GM06990 (cell line): ENCODE measurements around the gene STRADA.

ENCODE experiments used
- DNase-seq: peaks from one replicate; pipeline ENCODE4 v3.0.0-alpha.2; 2011; ENCODE audit not compliant: insufficient read length; ENCODE audit errors: extremely low read depth
- H3K27me3 ChIP-seq: replicated peaks from 2 replicates; pipeline ENCODE4 v1.6.0; 2011; ENCODE audit warnings: low read length; ENCODE audit not compliant: control insufficient read depth, insufficient read depth
- H3K36me3 ChIP-seq: 2 replicates; pipeline ENCODE4 v1.5.1; 2011; ENCODE audit warnings: low read length; ENCODE audit not compliant: control insufficient read depth, insufficient read depth
- H3K4me3 ChIP-seq: replicated peaks from 2 replicates; pipeline ENCODE4 v1.5.1; 2011; ENCODE audit warnings: low read depth, mild to moderate bottlenecking, control low read depth, low read length
- TF ChIP-seq, protein P1 (sequence below): IDR thresholded peaks from 2 replicates; pipeline ENCODE4 v1.5.1; 2011; ENCODE audit warnings: low read length, control low read depth, mild to moderate bottlenecking, inconsistent platforms; ENCODE audit not compliant: insufficient read depth, poor library complexity, severe bottlenecking

The STRADA gene

DNA sequence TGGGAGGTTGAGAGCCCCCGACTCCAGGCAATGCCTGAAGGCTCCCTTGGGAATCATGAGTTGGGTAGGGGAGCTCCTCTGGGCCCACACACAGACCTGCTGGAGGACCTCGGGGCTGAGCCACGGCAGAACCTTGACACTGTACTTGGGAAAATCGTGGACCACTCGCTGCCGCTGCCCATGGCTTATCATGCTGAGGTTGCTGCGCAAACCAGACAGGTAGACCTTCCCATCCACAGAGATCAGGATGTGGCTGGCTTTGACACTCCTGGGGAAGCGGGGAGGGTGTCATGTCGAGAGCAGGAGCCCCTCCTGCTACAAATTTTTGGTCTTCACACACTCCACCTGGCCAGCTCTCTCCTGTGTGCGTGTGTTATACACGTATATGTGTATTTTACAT, 34.4 kb downstream of the STRADA start:
- TF ChIP-seq, protein P1, sequence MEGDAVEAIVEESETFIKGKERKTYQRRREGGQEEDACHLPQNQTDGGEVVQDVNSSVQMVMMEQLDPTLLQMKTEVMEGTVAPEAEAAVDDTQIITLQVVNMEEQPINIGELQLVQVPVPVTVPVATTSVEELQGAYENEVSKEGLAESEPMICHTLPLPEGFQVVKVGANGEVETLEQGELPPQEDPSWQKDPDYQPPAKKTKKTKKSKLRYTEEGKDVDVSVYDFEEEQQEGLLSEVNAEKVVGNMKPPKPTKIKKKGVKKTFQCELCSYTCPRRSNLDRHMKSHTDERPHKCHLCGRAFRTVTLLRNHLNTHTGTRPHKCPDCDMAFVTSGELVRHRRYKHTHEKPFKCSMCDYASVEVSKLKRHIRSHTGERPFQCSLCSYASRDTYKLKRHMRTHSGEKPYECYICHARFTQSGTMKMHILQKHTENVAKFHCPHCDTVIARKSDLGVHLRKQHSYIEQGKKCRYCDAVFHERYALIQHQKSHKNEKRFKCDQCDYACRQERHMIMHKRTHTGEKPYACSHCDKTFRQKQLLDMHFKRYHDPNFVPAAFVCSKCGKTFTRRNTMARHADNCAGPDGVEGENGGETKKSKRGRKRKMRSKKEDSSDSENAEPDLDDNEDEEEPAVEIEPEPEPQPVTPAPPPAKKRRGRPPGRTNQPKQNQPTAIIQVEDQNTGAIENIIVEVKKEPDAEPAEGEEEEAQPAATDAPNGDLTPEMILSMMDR: no peak
- no peaks in the 10 kb centered on the region for H3K27me3 ChIP-seq
- no peak overlapping the region for H3K4me3 ChIP-seq
- H3K36me3 ChIP-seq: peaks cover 39% of the 10 kb centered on the region
- DNase-seq: no peak

DNA sequence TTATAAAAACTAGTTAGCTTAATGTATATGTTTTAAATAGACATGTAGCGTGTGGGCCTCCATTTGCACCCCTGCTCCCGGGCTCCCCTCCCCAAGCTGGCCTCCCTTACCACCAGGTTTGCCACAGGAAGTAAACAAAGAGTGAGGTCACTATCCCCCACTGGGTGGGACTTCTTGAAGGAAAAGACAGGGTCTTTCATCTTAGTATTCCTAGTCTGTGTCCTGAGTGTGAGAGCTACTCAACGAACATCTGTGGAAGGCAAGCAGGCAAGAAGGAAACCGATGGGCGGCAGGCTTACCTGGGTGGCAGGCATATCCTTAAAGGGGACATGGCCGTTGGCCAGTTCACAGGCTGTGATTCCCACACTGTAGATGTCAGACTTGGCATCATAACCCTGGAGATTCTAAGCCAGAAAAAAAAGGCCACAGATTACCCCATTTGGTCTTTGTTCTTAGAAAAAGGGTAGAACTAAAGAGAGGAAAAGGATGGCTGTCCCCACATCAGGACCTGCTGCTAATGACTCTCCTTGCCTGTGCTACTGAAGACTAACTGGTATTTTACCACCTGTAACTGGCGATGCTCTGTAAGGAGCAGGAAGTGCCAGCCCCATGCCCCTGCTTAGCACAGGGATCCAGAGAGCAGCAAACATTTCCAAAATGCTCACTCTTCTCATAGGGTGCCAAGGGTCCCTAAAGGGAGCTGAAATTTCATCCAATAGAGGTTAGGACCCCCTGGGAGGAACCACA, 35.1 kb downstream of the STRADA start:
- TF ChIP-seq, protein P1: no peak
- no peak for DNase-seq
- H3K36me3 ChIP-seq: peaks cover 34% of the 10 kb centered on the region
- H3K4me3 ChIP-seq: no peak overlapping the region
- no peaks in the 10 kb centered on the region for H3K27me3 ChIP-seq

DNA sequence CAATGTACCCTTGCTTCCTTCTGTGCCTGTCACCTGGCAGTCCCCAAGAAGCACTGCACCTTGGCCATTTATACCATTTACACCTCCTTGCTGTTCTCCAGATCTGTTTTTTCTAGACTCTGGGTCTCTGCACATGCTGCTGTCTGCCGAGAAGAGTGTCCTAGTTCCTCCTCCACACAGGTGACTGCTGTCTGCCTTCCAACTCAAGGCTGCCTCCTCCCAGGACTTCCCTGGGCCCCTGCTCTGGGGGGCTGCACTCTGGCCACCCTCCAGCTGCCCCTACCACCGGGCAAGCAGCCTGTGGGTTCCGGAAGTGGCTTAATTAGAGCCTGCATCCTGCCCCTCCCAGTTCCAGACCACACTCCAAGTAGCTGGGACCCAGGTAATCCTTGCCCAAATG, 35.9 kb downstream of the STRADA start:
- no peak overlapping the region for H3K4me3 ChIP-seq
- DNase-seq: no peak
- H3K27me3 ChIP-seq: no peaks in the 10 kb centered on the region
- H3K36me3 ChIP-seq: peaks cover 31% of the 10 kb centered on the region
- TF ChIP-seq, protein P1: no peak

DNA sequence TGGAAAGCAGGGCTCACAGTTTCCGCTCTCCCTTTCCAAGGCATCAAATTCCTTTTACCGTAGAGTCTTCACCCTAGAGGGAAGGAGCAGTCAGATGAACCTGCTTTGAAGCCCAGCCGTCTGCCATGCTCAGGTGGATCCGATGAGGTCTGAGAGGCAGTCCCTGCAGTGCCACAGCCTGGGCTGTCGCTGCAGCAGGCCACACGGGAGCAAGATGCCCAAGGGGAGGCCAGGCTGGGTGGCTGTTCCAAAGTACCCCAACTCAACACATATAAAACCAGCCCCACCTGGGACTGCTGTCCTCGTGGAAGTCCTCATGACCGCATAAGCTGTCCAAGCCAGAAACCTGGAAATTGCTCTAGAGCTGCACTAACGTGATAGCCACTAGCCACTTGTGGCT, 36.8 kb downstream of the STRADA start:
- H3K4me3 ChIP-seq: no peak overlapping the region
- DNase-seq: no peak
- H3K27me3 ChIP-seq: no peaks in the 10 kb centered on the region
- TF ChIP-seq, protein P1: no peak
- peaks cover 26% of the 10 kb centered on the region for H3K36me3 ChIP-seq

DNA sequence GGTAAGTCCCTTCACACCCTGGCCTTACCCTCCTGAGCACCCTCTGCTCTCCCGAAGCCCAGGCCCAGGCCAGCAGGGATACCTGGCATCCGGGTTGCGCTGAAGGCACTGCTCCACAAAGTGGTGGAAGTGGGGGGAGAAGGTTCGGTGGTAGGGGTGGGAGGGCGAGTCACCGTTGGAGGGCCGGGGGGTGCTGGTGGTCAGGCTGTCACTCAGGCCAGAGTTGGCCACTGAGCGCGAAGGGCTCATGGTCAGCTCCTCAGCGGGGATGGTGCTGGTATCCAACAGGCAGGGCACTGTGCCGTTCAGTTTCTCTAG, 37.4 kb downstream of the STRADA start:
- Histone ChIP-seq H3K27me3 (no peaks in the 10 kb centered on the region), H3K36me3 (peaks cover 23% of the 10 kb centered on the region), H3K4me3 (no peak overlapping the region)
- no peak for DNase-seq
- TF ChIP-seq, protein P1: no peak

DNA sequence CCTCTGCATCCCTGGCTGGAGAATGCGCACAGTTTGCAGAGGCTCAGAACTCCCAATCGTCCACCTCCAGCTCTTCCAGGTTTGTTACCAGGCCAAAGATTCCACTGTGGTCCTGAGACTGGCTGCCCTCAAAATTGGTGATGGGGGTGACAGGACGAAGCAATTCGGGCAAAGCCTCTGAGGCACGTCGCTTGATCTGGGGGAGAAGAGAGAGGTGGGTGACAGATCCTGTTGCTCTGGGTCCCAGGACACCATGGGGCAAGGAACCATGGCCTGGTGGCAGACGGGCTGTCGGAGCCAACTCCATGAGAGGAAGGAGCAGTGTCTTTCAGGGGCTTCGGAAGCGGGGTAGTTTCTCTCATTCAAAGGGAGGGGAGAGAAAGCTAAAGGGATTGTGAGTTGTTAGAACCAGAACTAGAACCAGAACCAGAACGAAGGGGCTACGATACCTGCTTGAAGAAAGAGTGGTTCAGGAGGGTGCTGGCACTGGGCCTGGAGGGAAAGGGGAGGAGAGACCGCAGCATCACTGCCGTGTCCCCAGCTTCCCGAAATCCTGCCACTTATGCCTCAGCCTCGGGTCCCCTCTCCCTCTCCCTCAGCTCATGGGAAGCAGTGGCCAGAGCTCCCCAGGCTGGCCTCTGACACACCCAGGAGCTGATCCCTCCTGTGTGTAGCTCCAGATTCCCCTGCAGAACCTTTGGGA, 37.9 kb downstream of the STRADA start:
- peaks cover 21% of the 10 kb centered on the region for H3K36me3 ChIP-seq
- TF ChIP-seq, protein P1: no peak
- H3K27me3 ChIP-seq: no peaks in the 10 kb centered on the region
- H3K4me3 ChIP-seq: no peak overlapping the region
- no peak for DNase-seq
